ENCODE data around the gene KRT78. TPM values are rescaled to one million over a fixed set of nuclear protein-coding genes. Genes with fewer than 3 reads are reported as not detected.

Gene KRT78
- total RNA-seq, 3 donors from 2014 or later (not counting 1 experiment from before 2014, with no cell fraction given): not detected

DNA sequence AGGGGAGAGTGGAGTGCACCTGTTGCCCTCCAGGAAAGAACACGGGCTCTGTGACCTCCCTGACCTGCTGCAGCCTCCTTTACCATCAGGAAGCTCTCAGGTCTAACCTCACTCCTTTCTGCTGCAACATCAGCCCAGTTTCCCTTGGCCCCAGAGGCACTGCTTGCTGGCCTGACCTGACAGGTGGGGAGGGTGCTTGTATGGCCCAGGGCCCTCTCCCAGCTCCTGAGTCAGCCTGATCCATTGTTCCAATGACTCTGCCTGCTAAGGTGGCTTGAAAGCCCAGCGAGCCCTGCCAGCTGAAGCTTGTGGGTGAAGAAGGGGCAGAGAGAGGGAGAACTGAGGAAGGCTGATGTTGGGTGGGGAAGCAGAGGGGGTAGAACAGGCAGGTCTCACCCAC, 13.2 kb upstream of the KRT78 start:
- no peaks in the 10 kb centered on the region for H3K9me3 Mint-ChIP-seq
- intact Hi-C loops (cut with micrococcal nuclease): no loop called here
- no peaks in the 10 kb centered on the region for H3K36me3 ChIP-seq (ENCODE audit: control insufficient read depth, insufficient read depth, low read length)
- TF ChIP-seq, protein P1, sequence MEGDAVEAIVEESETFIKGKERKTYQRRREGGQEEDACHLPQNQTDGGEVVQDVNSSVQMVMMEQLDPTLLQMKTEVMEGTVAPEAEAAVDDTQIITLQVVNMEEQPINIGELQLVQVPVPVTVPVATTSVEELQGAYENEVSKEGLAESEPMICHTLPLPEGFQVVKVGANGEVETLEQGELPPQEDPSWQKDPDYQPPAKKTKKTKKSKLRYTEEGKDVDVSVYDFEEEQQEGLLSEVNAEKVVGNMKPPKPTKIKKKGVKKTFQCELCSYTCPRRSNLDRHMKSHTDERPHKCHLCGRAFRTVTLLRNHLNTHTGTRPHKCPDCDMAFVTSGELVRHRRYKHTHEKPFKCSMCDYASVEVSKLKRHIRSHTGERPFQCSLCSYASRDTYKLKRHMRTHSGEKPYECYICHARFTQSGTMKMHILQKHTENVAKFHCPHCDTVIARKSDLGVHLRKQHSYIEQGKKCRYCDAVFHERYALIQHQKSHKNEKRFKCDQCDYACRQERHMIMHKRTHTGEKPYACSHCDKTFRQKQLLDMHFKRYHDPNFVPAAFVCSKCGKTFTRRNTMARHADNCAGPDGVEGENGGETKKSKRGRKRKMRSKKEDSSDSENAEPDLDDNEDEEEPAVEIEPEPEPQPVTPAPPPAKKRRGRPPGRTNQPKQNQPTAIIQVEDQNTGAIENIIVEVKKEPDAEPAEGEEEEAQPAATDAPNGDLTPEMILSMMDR (IDR thresholded peaks at IDR 0.05): no peak
- no peaks in the 10 kb centered on the region for H3K36me3 Mint-ChIP-seq
- no peaks in the 10 kb centered on the region for H3K27me3 ChIP-seq (ENCODE audit: control insufficient read depth, insufficient read depth, low read length)
- H3K4me3 Mint-ChIP-seq: no peak overlapping the region
- WGBS (ENCODE audit: insufficient coverage): 63% methylated on average over 2 of the region's 2 CpGs
- no peak overlapping the region for H3K27ac ChIP-seq (ENCODE audit: low read length)
- no peaks in the 10 kb centered on the region for H3K4me1 ChIP-seq (ENCODE audit: control insufficient read depth, insufficient read depth, low read length)
- no peak overlapping the region for H3K27ac Mint-ChIP-seq
- H3K9me3 ChIP-seq (ENCODE audit: control insufficient read depth, insufficient read depth, low read length): no peaks in the 10 kb centered on the region
- peaks cover 0 to 22% of the 10 kb centered on the region in 2 donors for H3K4me1 Mint-ChIP-seq
- no peak for ATAC-seq
- no peak overlapping the region for H3K4me3 ChIP-seq (ENCODE audit: low read length)
- no peaks in the 10 kb centered on the region for H3K27me3 Mint-ChIP-seq (ENCODE audit: low read depth in 2 of 2)
- DNase-seq: no peak

DNA sequence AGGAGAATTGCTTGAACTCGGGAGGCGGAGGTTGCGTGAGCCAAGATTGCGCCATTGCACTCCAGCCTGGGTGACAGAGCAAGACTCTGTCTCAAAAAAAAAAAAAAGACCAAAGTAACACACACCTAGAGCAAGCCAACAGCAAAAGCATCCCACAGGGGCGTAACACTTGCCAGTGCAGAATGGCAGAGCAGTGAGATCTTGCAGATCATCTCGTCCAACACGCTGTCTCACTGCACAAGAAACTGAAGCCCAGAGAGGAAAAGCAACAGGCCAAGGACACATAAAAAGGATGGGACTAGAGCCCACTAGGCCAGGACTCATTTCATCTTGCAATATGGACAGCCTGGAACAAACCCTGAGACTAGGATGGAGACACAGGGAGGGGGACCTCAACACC, 12.7 kb upstream of the KRT78 start:
- H3K27ac ChIP-seq (ENCODE audit: low read length): no peak overlapping the region
- H3K27me3 Mint-ChIP-seq (ENCODE audit: low read depth in 2 of 2): no peaks in the 10 kb centered on the region
- H3K4me3 Mint-ChIP-seq: no peak overlapping the region
- H3K36me3 ChIP-seq (ENCODE audit: control insufficient read depth, insufficient read depth, low read length): no peaks in the 10 kb centered on the region
- H3K27ac Mint-ChIP-seq: no peak overlapping the region
- no peak for ATAC-seq
- no peaks in the 10 kb centered on the region for H3K27me3 ChIP-seq (ENCODE audit: control insufficient read depth, insufficient read depth, low read length)
- H3K4me1 Mint-ChIP-seq: peaks cover 0 to 19% of the 10 kb centered on the region in 2 donors
- no peaks in the 10 kb centered on the region for H3K36me3 Mint-ChIP-seq
- no peaks in the 10 kb centered on the region for H3K9me3 Mint-ChIP-seq
- 94% methylated on average over 7 of the region's 7 CpGs for WGBS (ENCODE audit: insufficient coverage)
- no peaks in the 10 kb centered on the region for H3K4me1 ChIP-seq (ENCODE audit: control insufficient read depth, insufficient read depth, low read length)
- no peak overlapping the region for H3K4me3 ChIP-seq (ENCODE audit: low read length)
- intact Hi-C loops (cut with micrococcal nuclease): no loop called here
- no peak for DNase-seq
- TF ChIP-seq, protein P1 (IDR thresholded peaks at IDR 0.05): no peak
- H3K9me3 ChIP-seq (ENCODE audit: control insufficient read depth, insufficient read depth, low read length): no peaks in the 10 kb centered on the region

DNA sequence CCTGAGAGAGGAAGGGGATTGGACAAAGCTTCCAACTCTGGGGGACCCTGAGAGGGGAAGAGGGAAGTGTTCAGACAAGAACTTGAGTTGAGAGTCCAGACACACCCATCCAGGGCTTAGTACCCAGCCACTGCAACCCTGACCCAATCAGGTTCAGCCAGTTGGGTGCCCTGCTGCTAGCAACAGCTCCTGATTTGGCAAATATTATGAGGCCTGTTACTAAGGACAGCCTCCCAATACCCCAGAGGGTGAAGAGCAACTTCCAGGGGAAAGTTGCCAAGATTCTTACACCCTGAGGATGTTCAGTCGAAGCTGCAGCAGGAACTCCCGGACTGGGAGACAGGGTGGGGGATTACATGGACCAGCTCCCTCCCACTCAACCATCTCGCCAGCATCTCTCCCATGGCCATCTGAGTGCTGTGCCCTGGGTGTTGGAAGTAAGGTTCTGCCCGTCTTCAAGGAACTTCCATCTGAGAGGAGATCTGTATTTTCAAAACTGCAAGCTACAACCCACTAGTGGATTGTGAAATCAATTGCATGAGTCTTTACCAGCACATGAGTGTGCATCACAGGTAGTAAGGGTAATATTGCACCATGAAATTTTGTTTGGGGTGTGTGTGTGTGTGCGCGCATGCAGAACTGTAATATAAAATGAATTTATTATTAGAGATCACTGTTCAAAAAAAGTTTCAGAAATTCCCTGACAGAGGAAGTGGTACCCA, 11.5 kb upstream of the KRT78 start:
- H3K4me3 Mint-ChIP-seq: no peak overlapping the region
- Histone ChIP-seq H3K36me3 (ENCODE audit: control insufficient read depth, insufficient read depth, low read length) (no peaks in the 10 kb centered on the region), H3K27me3 (ENCODE audit: control insufficient read depth, insufficient read depth, low read length) (no peaks in the 10 kb centered on the region), H3K9me3 (ENCODE audit: control insufficient read depth, insufficient read depth, low read length) (no peaks in the 10 kb centered on the region), H3K4me3 (ENCODE audit: low read length) (no peak overlapping the region), H3K4me1 (ENCODE audit: control insufficient read depth, insufficient read depth, low read length) (no peaks in the 10 kb centered on the region), H3K27ac (ENCODE audit: low read length) (no peak overlapping the region)
- intact Hi-C loops (cut with micrococcal nuclease): no loop called here
- TF ChIP-seq, protein P1 (IDR thresholded peaks at IDR 0.05): no peak
- ATAC-seq (no peak), DNase-seq (no peak)
- peaks cover 0 to 17% of the 10 kb centered on the region in 2 donors for H3K4me1 Mint-ChIP-seq
- no peaks in the 10 kb centered on the region for H3K9me3 Mint-ChIP-seq
- WGBS (ENCODE audit: insufficient coverage): 100% methylated on average over 1 of the region's 6 CpGs
- H3K27ac Mint-ChIP-seq: peak overlapping the region in 1 of 2 donors; percentile 1
- no peaks in the 10 kb centered on the region for H3K27me3 Mint-ChIP-seq (ENCODE audit: low read depth in 2 of 2)
- no peaks in the 10 kb centered on the region for H3K36me3 Mint-ChIP-seq

DNA sequence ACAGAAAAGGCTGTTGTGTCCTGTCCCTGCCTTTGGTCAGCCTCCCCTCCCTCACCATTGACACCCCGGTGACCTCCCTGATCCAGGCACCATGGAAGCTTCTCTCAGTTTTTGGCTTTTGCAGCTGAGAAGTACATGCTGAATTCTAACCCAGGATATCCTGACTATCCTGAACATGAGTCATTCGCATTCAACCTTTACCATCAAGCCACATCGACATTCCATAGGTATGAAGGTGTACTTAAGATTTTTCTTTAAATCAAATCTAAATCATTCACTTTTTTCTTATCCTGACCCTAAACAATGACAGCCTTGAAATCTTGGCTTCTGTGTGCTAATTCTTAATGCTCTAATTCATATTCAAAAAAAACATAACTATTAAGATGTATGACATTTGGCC, 8.7 kb upstream of the KRT78 start:
- no peaks in the 10 kb centered on the region for H3K36me3 Mint-ChIP-seq
- H3K4me3 ChIP-seq (ENCODE audit: low read length): no peak overlapping the region
- intact Hi-C loops (cut with micrococcal nuclease): no loop called here
- H3K27ac Mint-ChIP-seq: no peak overlapping the region
- H3K36me3 ChIP-seq (ENCODE audit: control insufficient read depth, insufficient read depth, low read length): no peaks in the 10 kb centered on the region
- no peak for ATAC-seq
- no peaks in the 10 kb centered on the region for H3K9me3 ChIP-seq (ENCODE audit: control insufficient read depth, insufficient read depth, low read length)
- peaks cover 6 to 8% of the 10 kb centered on the region in 2 donors for H3K27me3 Mint-ChIP-seq (ENCODE audit: low read depth in 2 of 2)
- H3K4me1 Mint-ChIP-seq: peaks cover 0 to 14% of the 10 kb centered on the region in 2 donors
- no peak overlapping the region for H3K4me3 Mint-ChIP-seq
- TF ChIP-seq, protein P1 (IDR thresholded peaks at IDR 0.05): no peak
- no peaks in the 10 kb centered on the region for H3K27me3 ChIP-seq (ENCODE audit: control insufficient read depth, insufficient read depth, low read length)
- no peaks in the 10 kb centered on the region for H3K4me1 ChIP-seq (ENCODE audit: control insufficient read depth, insufficient read depth, low read length)
- H3K27ac ChIP-seq (ENCODE audit: low read length): no peak overlapping the region
- H3K9me3 Mint-ChIP-seq: no peaks in the 10 kb centered on the region
- no peak for DNase-seq
- WGBS (ENCODE audit: insufficient coverage): 96% methylated on average over 3 of the region's 3 CpGs

Measured in natural killer cell (primary cell).